ENCODE data around the gene GFRA1. TPM values are rescaled to one million over a fixed set of nuclear protein-coding genes. Genes with fewer than 3 reads are reported as not detected.

Gene GFRA1
- total RNA-seq, 1 experiment from 2014 or later, result 0.30 TPM

GRCh38 chr10:116125180-116125579 is 147.8 kb downstream of the GFRA1 start:
- no peak overlapping the region for H2AFZ ChIP-seq (ENCODE audit: low read depth, low read length, poor library complexity, severe bottlenecking)
- H3K9me3 ChIP-seq (ENCODE audit: control insufficient read depth in 1 of 2, insufficient read depth in 1 of 2, low read depth in 1 of 2, low read length in 2 of 2), result no peaks in the 10 kb centered on the region
- RAD21 ChIA-PET (ENCODE audit: low non-redundant PET in 1 of 2, low total read pairs in 2 of 2, uncharacterized antibody in 2 of 2, unreplicated experiment in 2 of 2), result no interaction called here
- intact Hi-C loops (cut with micrococcal nuclease), result no loop called here
- H3K4me2 ChIP-seq (ENCODE audit: low read length), result no peak overlapping the region
- ATAC-seq (no peak), DNase-seq (ENCODE audit: low read depth, low spot score) (no peak)
- H3K9ac ChIP-seq (ENCODE audit: low read length), result no peak overlapping the region
- no peak overlapping the region for H3K4me3 ChIP-seq (replicated peaks in 1 of 2; ENCODE audit: low read depth in 1 of 2, low read length in 2 of 2)
- CTCF ChIA-PET, result no interaction called here
- TF ChIP-seq SIN3A (IDR thresholded peaks at IDR 0.05; ENCODE audit: low read depth), result no peak
- no peak for TF ChIP-seq ZBTB33 (IDR thresholded peaks at IDR 0.05; ENCODE audit: extremely low read depth, insufficient replicate concordance, low read length)
- no peak for TF ChIP-seq CEBPB (IDR thresholded peaks at IDR 0.05; ENCODE audit: low read depth)
- no peak for TF ChIP-seq ZNF274 (IDR thresholded peaks at IDR 0.05; ENCODE audit: low read depth, low read length)
- no peak for TF ChIP-seq CTCF (IDR thresholded peaks at IDR 0.05 in 2 of 3, conservative IDR thresholded peaks at IDR 0.05 in 1 of 3; ENCODE audit: borderline replicate concordance in 1 of 3, insufficient read depth in 1 of 3, low read depth in 2 of 3, low read length in 2 of 3)
- TF ChIP-seq SRF (IDR thresholded peaks at IDR 0.05; ENCODE audit: low read depth), result no peak
- no peak for TF ChIP-seq EZH2 (IDR thresholded peaks at IDR 0.05)
- no peak for TF ChIP-seq YY1 (IDR thresholded peaks at IDR 0.05; ENCODE audit: extremely low read depth, insufficient replicate concordance, low read depth, low read length)
- no peak for TF ChIP-seq POLR2A (IDR thresholded peaks at IDR 0.05; ENCODE audit: borderline replicate concordance, extremely low read depth, insufficient read depth, insufficient read length)
- no peak for TF ChIP-seq EZH2phosphoT487 (IDR thresholded peaks at IDR 0.05; ENCODE audit: borderline replicate concordance)
- TF ChIP-seq RAD21 (IDR thresholded peaks at IDR 0.05; ENCODE audit: low read depth), result no peak
- TF ChIP-seq JUND (IDR thresholded peaks at IDR 0.05), result no peak
- no peak for TF ChIP-seq ZFX (IDR thresholded peaks at IDR 0.05)
- TF ChIP-seq EGR1 (IDR thresholded peaks at IDR 0.05; ENCODE audit: low read depth), result no peak
- TF ChIP-seq, protein P1, sequence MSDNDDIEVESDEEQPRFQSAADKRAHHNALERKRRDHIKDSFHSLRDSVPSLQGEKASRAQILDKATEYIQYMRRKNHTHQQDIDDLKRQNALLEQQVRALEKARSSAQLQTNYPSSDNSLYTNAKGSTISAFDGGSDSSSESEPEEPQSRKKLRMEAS (IDR thresholded peaks at IDR 0.05), result no peak
- TF ChIP-seq FOSL1 (IDR thresholded peaks at IDR 0.05; ENCODE audit: low read depth), result no peak
- no peak for TF ChIP-seq TCF7L2 (IDR thresholded peaks at IDR 0.05; ENCODE audit: borderline replicate concordance, extremely low read depth, insufficient read depth, insufficient read length)
- H4K20me1 ChIP-seq (ENCODE audit: insufficient read depth), result no peaks in the 10 kb centered on the region
- POLR2A ChIA-PET, result no interaction called here
- no TSS peak for BruUV-seq (replicated peaks)
- H3K36me3 ChIP-seq (ENCODE audit: control insufficient read depth in 1 of 2, insufficient read depth in 2 of 2, low read length in 2 of 2), result no peaks in the 10 kb centered on the region
- H3K79me2 ChIP-seq (ENCODE audit: insufficient read depth, low read length), result no peaks in the 10 kb centered on the region
- H3K27me3 ChIP-seq (ENCODE audit: insufficient read depth, low read length), result peaks cover 3% of the 10 kb centered on the region
- H3K9me2 ChIP-seq (ENCODE audit: insufficient read depth), result no peaks in the 10 kb centered on the region
- no peak overlapping the region for H3K27ac ChIP-seq (ENCODE audit: low read depth, low read length)
- H3K4me1 ChIP-seq (ENCODE audit: control insufficient read depth in 1 of 2, insufficient read depth in 2 of 2, low read length in 2 of 2), result no peaks in the 10 kb centered on the region
